GM10266 (cell line): ENCODE data around the gene PARP9.
"Not testable (repeated sequence)": the region's sequence is repeated elsewhere in the genome, so short reads cannot be mapped to it uniquely, and the experiment has no call there.

Experiments
- DNase-seq: peaks from one replicate; pipeline ENCODE4 v3.0.0; 2012; ENCODE audit errors: extremely low spot score
- CTCF ChIP-seq: IDR thresholded peaks from 2 replicates; pipeline ENCODE4 v1.5.1; 2012; ENCODE audit warnings: mild to moderate bottlenecking, low read depth; ENCODE audit not compliant: control insufficient read depth, insufficient read depth; ENCODE audit errors: missing control alignments

PARP9 gene

GRCh38 chr3:122513386-122514122 lies 50.5 kb downstream of the PARP9 start:
- no peak for DNase-seq
- TF ChIP-seq CTCF: no peak

GRCh38 chr3:122512284-122512683 lies 51.8 kb downstream of the PARP9 start:
- no peak for TF ChIP-seq CTCF
- DNase-seq: no peak

- no peak for DNase-seq
- TF ChIP-seq CTCF: no peak
Observed at GRCh38 chr3:122510878-122511535, 53.1 kb downstream of the PARP9 start.

GRCh38 chr3:122508944-122509343 lies 55.2 kb downstream of the PARP9 start:
- not testable (repeated sequence) for DNase-seq

- DNase-seq: no peak
- TF ChIP-seq CTCF: no peak
Observed at GRCh38 chr3:122508135-122508914, 55.8 kb downstream of the PARP9 start.

- TF ChIP-seq CTCF: no peak
- no peak for DNase-seq
Observed at GRCh38 chr3:122506450-122506849, 57.6 kb downstream of the PARP9 start.

GRCh38 chr3:122505676-122506075 lies 58.4 kb downstream of the PARP9 start:
- no peak for DNase-seq
- TF ChIP-seq CTCF: no peak
